CD14-positive monocyte (primary cell): ENCODE results near the gene ZNF831. TPM values are rescaled to one million over a fixed set of nuclear protein-coding genes. Genes with fewer than 3 reads are reported as not detected.

Experiments
- DNase-seq, 3 donors: peaks; one replicate each; pipeline ENCODE4 v3.0.0-alpha.2; 2011 to 2022
- H2AFZ ChIP-seq: 2 replicates; pipeline ENCODE4 v1.6.0; 2012; ENCODE audit warnings: mild to moderate bottlenecking, low read depth, low read length, inconsistent platforms; ENCODE audit not compliant: insufficient read depth, poor library complexity, severe bottlenecking
- H3K27ac ChIP-seq, 2 donors: 1 replicate in 1 of 2; 2 replicates in 1 of 2; pipeline ENCODE4 v1.5.1; 2012 to 2013; ENCODE audit warnings: low read length in 2 of 2, control low read depth in 1 of 2, inconsistent platforms in 1 of 2, low read depth in 1 of 2, mild to moderate bottlenecking in 1 of 2
- H3K27me3 ChIP-seq, 2 donors: one replicate each; pipeline versions ENCODE4 v1.6.0 to v1.6.1; 2011 to 2013; ENCODE audit warnings: low read length in 2 of 2; ENCODE audit not compliant: control insufficient read depth in 2 of 2, insufficient read depth in 2 of 2
- H3K36me3 ChIP-seq, 2 donors: replicated peaks in 1 of 2; 1 replicate in 1 of 2; 2 replicates in 1 of 2; pipeline versions ENCODE4 v1.5.1 to v1.6.1; 2012 to 2013; ENCODE audit warnings: low read length in 2 of 2, control low read depth in 1 of 2, inconsistent platforms in 1 of 2, mild to moderate bottlenecking in 1 of 2; ENCODE audit not compliant: insufficient read depth in 2 of 2, control insufficient read depth in 1 of 2
- H3K4me1 ChIP-seq, 2 donors: 1 replicate in 1 of 2; 2 replicates in 1 of 2; pipeline versions ENCODE4 v1.5.1 to v1.6.1; 2012 to 2013; ENCODE audit warnings: low read length in 2 of 2, control low read depth in 1 of 2, inconsistent platforms in 1 of 2, mild to moderate bottlenecking in 1 of 2, moderate library complexity in 1 of 2; ENCODE audit not compliant: insufficient read depth in 2 of 2, control insufficient read depth in 1 of 2
- H3K4me2 ChIP-seq: replicated peaks from 2 replicates; pipeline ENCODE3; 2012; ENCODE audit warnings: low read length, moderate library complexity, mild to moderate bottlenecking; ENCODE audit not compliant: poor library complexity, severe bottlenecking; ENCODE audit errors: extremely low read depth
- H3K4me3 ChIP-seq, 3 experiments: fragments of 200-600 bp in 1 of 3; sonication (generic) in 1 of 3; replicated peaks in 1 of 3; 1 replicate in 2 of 3; 2 replicates in 1 of 3; pipeline ENCODE4 v1.5.1; 2011 to 2013; ENCODE audit warnings: low read length in 3 of 3, mild to moderate bottlenecking in 3 of 3, control low read depth in 2 of 3, low read depth in 2 of 3, inconsistent platforms in 1 of 3, moderate library complexity in 1 of 3
- H3K79me2 ChIP-seq: 2 replicates; pipeline ENCODE4 v1.6.0; 2012; ENCODE audit warnings: mild to moderate bottlenecking, control low read depth, inconsistent platforms, low read length, moderate library complexity; ENCODE audit not compliant: insufficient read depth
- H3K9ac ChIP-seq: 2 replicates; pipeline ENCODE4 v1.6.0; 2017; ENCODE audit warnings: low read length, mild to moderate bottlenecking; ENCODE audit not compliant: insufficient read depth, poor library complexity, severe bottlenecking
- H3K9me3 ChIP-seq, 2 donors: replicated peaks in 1 of 2; 1 replicate in 1 of 2; 2 replicates in 1 of 2; pipeline versions ENCODE4 v1.5.1 to v1.6.1; 2012 to 2013; ENCODE audit warnings: low read length in 2 of 2, control low read depth in 1 of 2; ENCODE audit not compliant: control insufficient read depth in 1 of 2, insufficient read depth in 1 of 2
- H4K20me1 ChIP-seq: 2 replicates; pipeline ENCODE4 v1.6.0; 2012; ENCODE audit warnings: mild to moderate bottlenecking, low read length, control low read depth, moderate library complexity; ENCODE audit not compliant: insufficient read depth
- H3K27ac Mint-ChIP-seq, 7 donors: one replicate each; pipeline ENCODE4 v1.8.0; 2020; ENCODE audit warnings: mild to moderate bottlenecking in 7 of 7, mixed read lengths in 7 of 7, moderate library complexity in 6 of 7, inconsistent platforms in 2 of 7
- H3K27me3 Mint-ChIP-seq, 3 donors: one replicate each; pipeline ENCODE4 v1.8.0; 2021 to 2022; ENCODE audit warnings: low read depth in 3 of 3, mild to moderate bottlenecking in 3 of 3, mixed read lengths in 3 of 3, moderate library complexity in 3 of 3, inconsistent platforms in 1 of 3
- H3K36me3 Mint-ChIP-seq, 2 donors: one replicate each; pipeline ENCODE4 v1.8.0; 2020; ENCODE audit warnings: mixed read lengths in 2 of 2, inconsistent platforms in 1 of 2, mild to moderate bottlenecking in 1 of 2
- H3K4me1 Mint-ChIP-seq: one replicate; pipeline ENCODE4 v1.8.0; 2020; ENCODE audit warnings: mild to moderate bottlenecking, mixed read lengths
- H3K4me3 Mint-ChIP-seq, 2 donors: one replicate each; pipeline ENCODE4 v1.8.0; 2020; ENCODE audit warnings: mild to moderate bottlenecking in 2 of 2, mixed read lengths in 2 of 2, moderate library complexity in 1 of 2
- H3K9me3 Mint-ChIP-seq, 7 donors: one replicate each; pipeline ENCODE4 v1.8.0; 2020 to 2022; ENCODE audit warnings: mixed read lengths in 7 of 7, mild to moderate bottlenecking in 6 of 7, moderate library complexity in 6 of 7, inconsistent platforms in 2 of 7
- CTCF ChIP-seq: fragments of 200-600 bp; IDR thresholded peaks from one replicate; pipeline ENCODE4 v1.8.0; 2022; ENCODE audit warnings: antibody characterized with exemption, mild to moderate bottlenecking
- WGBS: methylation state at CpG from one replicate; pipeline ENCODE4 v1.1.5; 2013; ENCODE audit warnings: missing lambda C conversion rate; ENCODE audit not compliant: insufficient coverage; 5-methylcytosine and 5-hydroxymethylcytosine counted together
- intact Hi-C, 2 donors: fragments of 100-400 bp; cut with micrococcal nuclease; formaldehyde crosslinking; loops; one replicate each; pipeline versions ENCODE4 v1.15.0 to v1.15.1; 2023
- polyA plus RNA-seq, 3 donors: library from polyadenylated mRNA; depleted of rRNA in 1 of 3; unstranded in 2 of 3; stranded (reverse) in 1 of 3; fragments of 300-500 nt in 2 of 3; fragments of >200 nt in 1 of 3; fragmentation: Illumina TruSeq in 2 of 3; gene quantifications; 1 replicate in 2 of 3; 2 replicates in 1 of 3; pipeline ENCODE4 v1.2.3, GENCODE V29; 2012 to 2021

ZNF831 gene
- polyA plus RNA-seq, 3 donors: 0.03 to 0.09 TPM; not detected in 1

GRCh38 chr20:59231124-59231804, 67.6 kb downstream of the ZNF831 start:
- peaks cover 6 to 12% of the 10 kb centered on the region in 2 donors for H3K27me3 ChIP-seq
- Mint-ChIP-seq H3K36me3 (no peaks in the 10 kb centered on the region), H3K4me1 (no peaks in the 10 kb centered on the region), H3K9me3 (peaks cover 3 to 14% (median 7%) of the 10 kb centered on the region in 7 donors), H3K27me3 (peaks cover 4 to 9% (median 6%) of the 10 kb centered on the region in 3 donors), H3K27ac (no peak overlapping the region), H3K4me3 (no peak overlapping the region)
- TF ChIP-seq CTCF: no peak
- H4K20me1 ChIP-seq: no peaks in the 10 kb centered on the region
- no peak overlapping the region for H3K27ac ChIP-seq
- intact Hi-C loops: no loop called here
- no peaks in the 10 kb centered on the region for H3K79me2 ChIP-seq
- H3K9ac ChIP-seq: no peak overlapping the region
- H3K4me3 ChIP-seq: no peak overlapping the region
- no peaks in the 10 kb centered on the region for H3K9me3 ChIP-seq
- no peak for DNase-seq
- no peaks in the 10 kb centered on the region for H3K36me3 ChIP-seq
- WGBS: 66% methylated on average over 3 of the region's 8 CpGs
- H3K4me2 ChIP-seq: no peak overlapping the region
- H3K4me1 ChIP-seq: no peaks in the 10 kb centered on the region
- H2AFZ ChIP-seq: no peak overlapping the region

GRCh38 chr20:59232618-59233017, 69.0 kb downstream of the ZNF831 start:
- peaks cover 6 to 12% of the 10 kb centered on the region in 2 donors for H3K27me3 ChIP-seq
- no peak overlapping the region for H3K27ac Mint-ChIP-seq
- H3K4me2 ChIP-seq: no peak overlapping the region
- H4K20me1 ChIP-seq: no peaks in the 10 kb centered on the region
- no peaks in the 10 kb centered on the region for H3K9me3 ChIP-seq
- H3K36me3 ChIP-seq: no peaks in the 10 kb centered on the region
- TF ChIP-seq CTCF: no peak
- H2AFZ ChIP-seq: no peak overlapping the region
- intact Hi-C loops: no loop called here
- no peaks in the 10 kb centered on the region for H3K4me1 ChIP-seq
- H3K36me3 Mint-ChIP-seq: no peaks in the 10 kb centered on the region
- peaks cover 3 to 14% (median 7%) of the 10 kb centered on the region in 7 donors for H3K9me3 Mint-ChIP-seq
- no peak overlapping the region for H3K27ac ChIP-seq
- peaks cover 4 to 11% (median 7%) of the 10 kb centered on the region in 3 donors for H3K27me3 Mint-ChIP-seq
- no CpG with 5 or more reads among the region's 3 CpGs for WGBS
- DNase-seq: no peak
- H3K79me2 ChIP-seq: no peaks in the 10 kb centered on the region
- no peaks in the 10 kb centered on the region for H3K4me1 Mint-ChIP-seq
- no peak overlapping the region for H3K4me3 ChIP-seq
- no peak overlapping the region for H3K9ac ChIP-seq
- no peak overlapping the region for H3K4me3 Mint-ChIP-seq
